Astrocyte of the hippocampus (primary cell): Measurements from ENCODE around the gene ANKRD37.
A peak's percentile ranks its signal among the peaks of the same experiment; 100 is the strongest.

Source experiments
- DNase-seq: peaks from one replicate; pipeline ENCODE4 v3.0.0; 2011; ENCODE audit warnings: low read depth, low spot score

ANKRD37 gene

GRCh38 chr4:185379326-185380295, 17.0 kb upstream of the ANKRD37 start:
- DNase-seq: no peak

GRCh38 chr4:185380320-185380719, 16.3 kb upstream of the ANKRD37 start:
- no peak for DNase-seq

- DNase-seq: peak; percentile 16
Measured at GRCh38 chr4:185381288-185382196, 15.1 kb upstream of the ANKRD37 start.

GRCh38 chr4:185382754-185383153, 13.9 kb upstream of the ANKRD37 start:
- no peak for DNase-seq

GRCh38 chr4:185383451-185383850, 13.2 kb upstream of the ANKRD37 start:
- no peak for DNase-seq

- DNase-seq: no peak
Measured at GRCh38 chr4:185384061-185384460, 12.6 kb upstream of the ANKRD37 start.

- DNase-seq: no peak
Measured at GRCh38 chr4:185384930-185385331, 11.7 kb upstream of the ANKRD37 start.

DNA sequence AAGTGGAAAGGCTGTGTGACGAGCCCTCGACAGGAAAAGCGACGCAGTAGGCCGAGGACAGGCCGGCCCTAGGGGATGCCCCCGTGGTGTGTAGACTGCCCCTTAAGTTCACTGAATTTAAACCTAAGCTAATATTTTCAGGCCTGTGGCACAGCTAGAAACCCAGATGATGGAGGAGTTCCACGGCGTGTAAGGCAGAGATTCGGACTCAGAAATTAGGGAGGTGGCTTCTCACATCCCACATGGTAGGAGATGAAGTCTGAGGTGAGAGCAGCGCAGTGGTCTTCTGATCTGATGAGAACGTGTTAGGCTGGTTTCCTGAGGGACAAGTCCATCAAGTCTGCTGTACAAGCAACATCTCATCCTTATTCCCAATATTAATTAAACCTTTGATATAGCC, 8.7 kb upstream of the ANKRD37 start:
- DNase-seq: no peak

DNA sequence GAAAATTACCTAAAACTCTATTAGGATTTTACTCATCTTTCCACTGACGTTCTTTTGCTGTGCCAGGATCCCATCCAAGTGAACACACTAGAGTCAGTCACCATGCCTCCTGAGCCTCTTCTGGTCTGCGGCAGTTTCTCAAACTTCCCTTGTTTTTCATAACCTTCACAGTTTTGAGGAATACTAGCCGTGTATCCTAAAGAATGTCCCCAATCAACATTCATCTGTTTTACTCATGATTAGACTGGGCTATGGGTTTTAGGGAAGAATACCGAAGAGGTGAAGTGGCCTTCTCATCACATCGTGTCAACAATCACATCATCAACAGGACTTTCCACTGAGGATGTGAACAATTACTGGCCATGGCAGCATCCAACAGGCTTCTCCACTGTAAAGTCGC, 5.7 kb upstream of the ANKRD37 start:
- no peak for DNase-seq

DNA sequence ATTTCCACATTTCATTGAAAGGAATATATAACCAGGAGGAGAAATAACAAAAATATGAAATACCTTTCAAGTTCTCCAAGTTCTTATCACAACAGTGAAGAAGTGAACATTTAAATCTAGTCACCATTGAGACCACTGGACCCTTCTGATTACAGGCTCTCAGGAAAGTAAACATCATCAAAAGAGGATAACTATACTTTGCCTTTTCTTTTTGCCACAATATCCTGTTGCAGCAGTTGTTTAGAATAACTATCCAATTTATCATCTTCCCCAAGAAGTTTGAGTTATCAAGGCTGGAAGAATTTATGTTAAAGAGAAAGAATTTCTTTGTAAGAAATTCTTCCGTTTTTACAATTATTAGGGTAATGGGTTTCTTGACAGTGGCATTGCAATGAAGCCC, 4.5 kb upstream of the ANKRD37 start:
- DNase-seq: no peak

DNA sequence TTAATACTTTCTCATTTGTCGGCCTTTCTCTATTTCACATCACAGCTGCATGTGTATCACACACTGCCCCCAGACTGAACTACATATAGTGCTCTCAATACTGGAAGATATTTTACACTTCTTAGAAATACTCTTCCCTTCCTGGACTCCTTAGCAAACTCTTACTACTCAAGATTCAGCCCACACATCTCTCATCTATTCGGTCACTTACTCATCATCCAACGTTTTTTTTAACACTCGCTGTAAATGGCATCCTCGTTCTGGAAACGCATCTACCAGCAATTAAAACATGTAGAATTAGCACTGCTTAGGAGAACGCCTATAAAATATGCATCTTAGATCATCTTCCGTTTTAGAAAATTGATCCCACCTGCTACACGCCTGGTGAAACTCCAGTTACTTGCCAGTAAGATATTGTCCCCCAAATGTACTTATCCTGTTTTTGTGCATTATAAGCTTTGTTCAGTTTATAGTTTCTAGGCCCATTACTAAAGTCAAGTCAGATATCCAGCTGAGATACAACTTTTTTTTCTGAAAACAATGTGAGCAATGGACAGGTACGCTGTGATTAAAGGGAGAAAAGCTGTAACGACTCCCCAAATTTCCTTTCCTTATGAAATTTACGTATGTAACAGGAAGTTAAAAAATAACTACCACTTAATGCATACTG, 1.9 kb upstream of the ANKRD37 start:
- DNase-seq: no peak

GRCh38 chr4:185395238-185395955, 1.2 kb upstream of the ANKRD37 start, which contains the start of gene LRP2BP:
LRP2BP (minus strand) TSS chr4:185395924; CDS start chr4:185378186, 17,738 bp downstream.
- no peak for DNase-seq

- DNase-seq: peak; percentile 99
Measured at GRCh38 chr4:185395956-185396723, 501 bp upstream of the ANKRD37 start.

DNA sequence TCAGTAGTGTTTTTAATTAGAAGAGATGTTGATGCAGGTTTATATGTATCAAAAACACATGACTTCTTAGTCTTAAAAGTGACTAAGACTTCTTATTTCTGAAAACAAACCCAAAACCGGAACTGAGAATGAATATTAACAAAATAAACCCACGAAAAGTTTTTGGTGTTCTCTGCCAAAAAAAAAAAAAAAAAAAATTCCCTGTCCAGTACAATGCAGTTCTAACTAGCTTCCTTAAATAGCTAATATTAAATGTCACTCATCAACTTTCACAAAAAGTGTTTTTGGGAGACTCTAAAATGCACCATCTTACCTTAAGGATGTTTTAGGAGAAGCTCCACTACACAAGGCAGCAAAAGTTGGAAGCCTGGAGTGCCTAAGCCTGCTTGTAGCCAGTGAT, 2.0 kb downstream of the ANKRD37 start:
- DNase-seq: no peak

DNA sequence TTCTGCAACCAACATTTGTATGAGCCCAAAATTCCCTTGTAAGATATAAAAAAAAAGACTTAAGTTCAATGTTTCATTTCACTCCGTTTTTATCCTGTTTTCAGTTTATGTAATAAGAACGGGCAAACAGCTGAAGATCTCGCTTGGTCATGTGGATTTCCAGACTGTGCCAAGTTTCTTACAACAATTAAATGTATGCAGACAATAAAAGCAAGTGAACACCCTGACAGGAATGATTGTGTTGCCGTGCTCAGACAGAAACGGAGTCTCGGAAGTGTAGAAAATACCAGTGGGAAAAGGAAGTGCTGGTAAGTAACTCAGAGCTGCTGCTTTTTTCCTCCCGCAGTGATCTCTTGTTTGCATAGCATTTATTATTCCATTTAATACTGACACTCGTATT, 2.8 kb downstream of the ANKRD37 start:
- no peak for DNase-seq

- DNase-seq: no peak
Measured at GRCh38 chr4:185404031-185404430, 7.4 kb downstream of the ANKRD37 start.

- DNase-seq: no peak
Measured at GRCh38 chr4:185405296-185405999, 8.8 kb downstream of the ANKRD37 start.

DNA sequence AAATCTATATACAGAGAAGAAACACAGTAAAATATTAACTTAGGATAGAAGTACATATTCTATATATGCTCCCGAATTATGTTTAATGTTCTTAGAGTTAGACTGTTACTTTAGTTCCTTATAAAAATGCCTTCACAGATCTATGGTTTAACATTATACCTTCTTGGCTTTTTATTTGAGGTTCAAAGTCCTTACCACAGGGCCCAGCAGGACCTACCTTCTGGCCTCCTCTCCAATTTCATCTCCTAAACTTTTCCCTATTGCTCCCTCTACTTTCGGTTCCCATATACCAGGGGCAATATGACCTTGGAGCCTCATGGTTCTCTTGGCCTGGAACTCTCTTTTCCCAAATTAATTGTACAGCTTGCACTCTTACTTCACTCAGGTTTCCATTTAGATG, 11.8 kb downstream of the ANKRD37 start:
- DNase-seq: no peak

GRCh38 chr4:185411849-185412248, 15.2 kb downstream of the ANKRD37 start:
- no peak for DNase-seq

DNA sequence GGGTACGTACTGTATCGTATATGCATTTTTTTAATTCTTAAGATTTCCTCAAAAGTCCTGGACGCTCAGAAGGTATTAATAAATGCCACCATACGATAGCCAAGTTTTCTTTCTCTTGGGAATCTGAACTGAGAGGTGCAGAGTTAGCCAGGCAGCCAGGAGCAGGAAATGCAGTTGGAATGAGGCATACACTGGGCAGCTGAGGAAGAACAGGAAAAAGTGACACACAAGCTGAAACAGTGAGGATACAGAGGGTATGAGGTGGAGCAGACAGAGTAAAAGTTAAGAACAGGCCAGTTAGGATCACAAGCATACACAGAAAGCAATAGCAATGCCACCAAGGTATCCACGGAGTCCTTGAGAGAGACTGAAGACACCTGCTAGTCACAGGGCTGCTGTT, 15.8 kb downstream of the ANKRD37 start:
- DNase-seq: no peak
